DMS153 treated with DMSO at 0.1 percent for 48 hours (cell line): ENCODE measurements around the gene APLF.

Source experiments
- DNase-seq: peaks from one replicate; lab custom pipeline; 2025; ENCODE audit not compliant: unreplicated experiment; lab: John Stamatoyannopoulos, UW

Gene APLF

DNA sequence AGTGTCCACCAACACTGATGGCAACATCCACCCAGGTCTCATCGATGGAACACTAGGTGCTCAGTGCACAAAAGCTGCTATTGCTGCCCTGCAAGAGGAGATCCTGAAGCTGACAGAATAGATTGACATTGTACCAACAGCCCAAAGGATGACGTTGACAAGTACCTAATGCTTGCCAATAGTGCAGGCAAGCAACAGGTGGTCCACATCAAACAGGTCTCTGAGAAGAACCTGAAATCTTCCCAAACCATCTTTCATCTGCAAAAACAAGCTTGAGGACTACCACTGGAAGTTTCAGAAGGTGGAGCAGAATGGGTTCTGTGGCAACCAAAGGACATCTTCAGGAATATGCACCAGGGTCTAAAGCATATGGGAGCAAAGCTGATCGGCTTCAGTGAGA, 160.2 kb downstream of the APLF start:
- no peak for DNase-seq
